CD4-positive, alpha-beta T cell (primary cell): Measurements from ENCODE around the gene FCER1A. TPM values are rescaled to one million over a fixed set of nuclear protein-coding genes. Genes with fewer than 3 reads are reported as not detected.

ENCODE experiments used
- ATAC-seq: fragments of 200-7000 bp; cut with Tn5 transposase; one replicate; pipeline ENCODE4 v1.10.0; 2022; ENCODE audit warnings: mild to moderate bottlenecking; ENCODE audit not compliant: poor library complexity
- CTCF ChIA-PET: fragments of 350-600 bp; sonication (Branson Sonifier 250); formaldehyde crosslinking; loops from one replicate; lab custom pipeline; 2021; ENCODE audit warnings: antibody characterized with exemption, inconsistent platforms; lab: Charles Lee
- POLR2A ChIA-PET: fragments of 350-600 bp; sonication (Branson Sonifier 250); formaldehyde crosslinking; loops from one replicate; lab custom pipeline; 2021; ENCODE audit warnings: antibody characterized with exemption, inconsistent platforms; lab: Charles Lee
- DNase-seq, 14 experiments: peaks; one replicate each; pipeline ENCODE4 v3.0.0-alpha.2; 2013 to 2020; ENCODE audit warnings: mixed read lengths in 2 of 14
- H3K27ac ChIP-seq, 2 donors: one replicate each; pipeline versions ENCODE4 v1.5.1 to v1.7.0; 2013; ENCODE audit warnings: low read length in 2 of 2, low read depth in 1 of 2, mild to moderate bottlenecking in 1 of 2
- H3K27me3 ChIP-seq, 2 experiments: 1 replicate in 1 of 2; 2 replicates in 1 of 2; pipeline versions ENCODE4 v1.6.1 to v1.7.0; 2013; ENCODE audit warnings: low read length in 2 of 2, control low read depth in 1 of 2, mild to moderate bottlenecking in 1 of 2, moderate library complexity in 1 of 2; ENCODE audit not compliant: insufficient read depth in 2 of 2, control insufficient read depth in 1 of 2
- H3K36me3 ChIP-seq: one replicate; pipeline ENCODE4 v1.6.1; 2013; ENCODE audit warnings: low read length, control low read depth; ENCODE audit not compliant: insufficient read depth
- H3K4me1 ChIP-seq: one replicate; pipeline ENCODE4 v1.6.1; 2013; ENCODE audit warnings: low read length, control low read depth; ENCODE audit not compliant: insufficient read depth
- H3K4me3 ChIP-seq: one replicate; pipeline ENCODE4 v1.5.1; 2013; ENCODE audit warnings: mild to moderate bottlenecking, low read length, moderate library complexity
- H3K9me3 ChIP-seq, 2 experiments: 1 replicate in 1 of 2; 2 replicates in 1 of 2; pipeline versions ENCODE4 v1.6.1 to v1.7.0; 2013; ENCODE audit warnings: low read length in 2 of 2, mild to moderate bottlenecking in 2 of 2, control low read depth in 1 of 2, moderate library complexity in 1 of 2; ENCODE audit not compliant: control insufficient read depth in 1 of 2, insufficient read depth in 1 of 2
- H3K27ac Mint-ChIP-seq: one replicate; pipeline ENCODE4 v1.8.0; 2020; ENCODE audit warnings: mixed read lengths
- H3K27me3 Mint-ChIP-seq: one replicate; pipeline ENCODE4 v1.8.0; 2021; ENCODE audit warnings: mixed read lengths
- H3K36me3 Mint-ChIP-seq: one replicate; pipeline ENCODE4 v1.8.0; 2021; ENCODE audit warnings: low read depth, mixed read lengths
- H3K4me1 Mint-ChIP-seq: one replicate; pipeline ENCODE4 v1.8.0; 2021; ENCODE audit warnings: low read depth, mixed read lengths
- H3K4me3 Mint-ChIP-seq: one replicate; pipeline ENCODE4 v1.8.0; 2020; ENCODE audit warnings: mild to moderate bottlenecking, mixed read lengths
- H3K9me3 Mint-ChIP-seq: one replicate; pipeline ENCODE4 v1.8.0; 2020; ENCODE audit warnings: mixed read lengths
- intact Hi-C, 2 experiments: fragments of 100-400 bp; cut with DNase I in 1 of 2; cut with micrococcal nuclease in 1 of 2; formaldehyde crosslinking; loops; one replicate each; pipeline versions ENCODE4 v1.15.1 to v1.9.0; 2023 to 2025; cut with DNase I, micrococcal nuclease
- total RNA-seq, 174 experiments: library from RNA in 2 of 174; stranded (reverse) in 2 of 174; gene quantifications; one replicate each; pipeline ENCODE4 v1.2.3 and lab custom pipeline; 2021 to 2026
- TF ChIP-seq, protein P1 (sequence below): fragments of 200-600 bp; IDR thresholded peaks from one replicate; pipeline ENCODE4 v1.8.0; 2022; ENCODE audit warnings: antibody characterized with exemption, mild to moderate bottlenecking

The FCER1A gene
- total RNA-seq, 2 experiments from 2014 or later = 0.45 to 0.60 TPM

DNA sequence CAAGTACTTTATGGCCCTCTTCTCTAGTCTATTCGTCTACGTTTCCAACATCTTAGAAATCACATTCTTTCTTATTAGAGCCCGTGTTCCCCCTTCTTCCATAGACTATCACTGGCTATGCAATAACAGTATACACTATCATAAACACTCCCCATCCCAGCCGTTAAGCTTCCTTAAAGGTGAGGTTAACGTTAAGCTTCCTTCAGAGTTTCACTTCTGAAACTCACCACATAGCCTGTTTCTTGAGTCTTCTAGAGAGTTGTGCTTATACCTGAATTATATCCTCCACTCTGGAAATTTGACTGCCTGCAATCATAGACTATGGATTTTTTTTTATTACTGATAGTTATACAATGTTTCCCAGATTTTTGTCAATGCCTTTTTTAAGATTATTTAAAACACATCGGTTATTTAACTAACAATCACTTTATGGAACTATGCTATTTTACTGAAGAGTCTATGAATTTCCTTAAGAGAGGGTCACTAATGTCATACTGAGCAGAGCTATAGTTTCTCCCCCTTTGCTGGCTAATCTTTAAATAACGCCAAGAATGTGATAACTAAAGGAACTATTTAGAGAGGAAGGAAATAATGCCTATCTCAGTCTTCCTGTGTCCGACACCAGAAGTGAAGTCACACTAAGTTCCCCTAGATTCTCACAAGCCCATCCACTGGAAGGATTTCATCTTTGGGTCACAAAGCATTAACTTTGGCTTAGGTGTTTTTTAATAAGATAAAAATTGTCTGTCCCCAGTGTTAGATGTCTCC is 16.8 kb downstream of the FCER1A start:
- DNase-seq (no peak), ATAC-seq (no peak)
- peaks cover 2 to 5% of the 10 kb centered on the region in 2 experiments for H3K27me3 ChIP-seq
- H3K4me3 ChIP-seq = no peak overlapping the region
- CTCF ChIA-PET = no interaction called here
- Mint-ChIP-seq H3K27me3 (peaks cover 15% of the 10 kb centered on the region), H3K4me1 (no peaks in the 10 kb centered on the region), H3K4me3 (no peak overlapping the region), H3K27ac (no peak overlapping the region), H3K36me3 (no peaks in the 10 kb centered on the region), H3K9me3 (peaks cover 5% of the 10 kb centered on the region)
- no peak overlapping the region for H3K27ac ChIP-seq
- H3K9me3 ChIP-seq = no peaks in the 10 kb centered on the region
- no peaks in the 10 kb centered on the region for H3K36me3 ChIP-seq
- intact Hi-C loops = no loop called here
- POLR2A ChIA-PET = no interaction called here
- no peaks in the 10 kb centered on the region for H3K4me1 ChIP-seq
- TF ChIP-seq, protein P1, sequence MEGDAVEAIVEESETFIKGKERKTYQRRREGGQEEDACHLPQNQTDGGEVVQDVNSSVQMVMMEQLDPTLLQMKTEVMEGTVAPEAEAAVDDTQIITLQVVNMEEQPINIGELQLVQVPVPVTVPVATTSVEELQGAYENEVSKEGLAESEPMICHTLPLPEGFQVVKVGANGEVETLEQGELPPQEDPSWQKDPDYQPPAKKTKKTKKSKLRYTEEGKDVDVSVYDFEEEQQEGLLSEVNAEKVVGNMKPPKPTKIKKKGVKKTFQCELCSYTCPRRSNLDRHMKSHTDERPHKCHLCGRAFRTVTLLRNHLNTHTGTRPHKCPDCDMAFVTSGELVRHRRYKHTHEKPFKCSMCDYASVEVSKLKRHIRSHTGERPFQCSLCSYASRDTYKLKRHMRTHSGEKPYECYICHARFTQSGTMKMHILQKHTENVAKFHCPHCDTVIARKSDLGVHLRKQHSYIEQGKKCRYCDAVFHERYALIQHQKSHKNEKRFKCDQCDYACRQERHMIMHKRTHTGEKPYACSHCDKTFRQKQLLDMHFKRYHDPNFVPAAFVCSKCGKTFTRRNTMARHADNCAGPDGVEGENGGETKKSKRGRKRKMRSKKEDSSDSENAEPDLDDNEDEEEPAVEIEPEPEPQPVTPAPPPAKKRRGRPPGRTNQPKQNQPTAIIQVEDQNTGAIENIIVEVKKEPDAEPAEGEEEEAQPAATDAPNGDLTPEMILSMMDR = no peak

DNA sequence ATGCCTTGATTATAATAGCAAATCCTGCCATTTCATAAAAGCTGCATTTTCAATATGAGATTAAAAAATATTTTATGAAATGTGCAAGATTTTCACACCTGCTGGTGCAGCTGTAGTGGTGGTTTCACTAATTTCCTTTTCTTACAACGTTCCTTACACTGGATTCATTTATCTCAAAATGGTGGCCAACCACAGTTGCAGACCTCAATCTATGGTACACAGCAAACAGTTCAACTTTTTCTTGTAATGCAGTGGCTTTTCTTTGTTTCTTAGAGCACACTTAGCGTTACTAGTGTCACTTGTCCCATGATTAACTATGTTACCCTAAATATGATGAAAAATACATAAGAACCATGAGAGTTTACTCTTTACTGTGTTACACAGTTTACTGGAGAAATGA is 32.7 kb downstream of the FCER1A start:
- H3K4me1 ChIP-seq = no peaks in the 10 kb centered on the region
- H3K36me3 ChIP-seq = no peaks in the 10 kb centered on the region
- H3K27me3 Mint-ChIP-seq = peaks cover 7% of the 10 kb centered on the region
- H3K4me3 ChIP-seq = no peak overlapping the region
- DNase-seq (no peak), ATAC-seq (no peak)
- H3K27me3 ChIP-seq = no peaks in the 10 kb centered on the region
- TF ChIP-seq, protein P1 = no peak
- no peak overlapping the region for H3K27ac Mint-ChIP-seq
- no peaks in the 10 kb centered on the region for H3K9me3 ChIP-seq
- ChIA-PET POLR2A (no interaction called here), CTCF (no interaction called here)
- no peak overlapping the region for H3K27ac ChIP-seq
- intact Hi-C loops = no loop called here
- peaks cover 4% of the 10 kb centered on the region for H3K9me3 Mint-ChIP-seq
- H3K36me3 Mint-ChIP-seq = no peaks in the 10 kb centered on the region
- no peak overlapping the region for H3K4me3 Mint-ChIP-seq
- H3K4me1 Mint-ChIP-seq = no peaks in the 10 kb centered on the region

DNA sequence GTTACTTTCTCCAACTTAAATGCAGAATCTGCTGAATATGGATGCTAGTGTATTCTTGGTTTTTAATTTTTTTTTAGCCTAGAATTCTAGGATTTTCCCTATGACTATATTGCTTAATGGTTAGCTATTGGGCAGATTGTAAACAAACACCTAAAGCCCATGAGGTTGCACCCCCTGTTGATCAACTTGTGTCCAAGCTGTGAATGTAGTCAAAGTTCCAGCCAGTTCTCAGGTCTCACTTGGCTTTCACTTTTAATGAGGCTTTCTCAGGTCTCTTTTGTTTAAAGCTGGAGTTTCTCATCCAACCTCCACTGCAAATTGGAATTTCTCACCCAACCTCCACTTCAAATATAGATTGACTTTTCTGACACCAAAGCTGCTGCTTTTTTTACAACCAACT is 35.9 kb downstream of the FCER1A start:
- Histone ChIP-seq H3K27ac (no peak overlapping the region), H3K4me3 (no peak overlapping the region), H3K27me3 (peaks cover 0 to 6% of the 10 kb centered on the region in 2 experiments), H3K9me3 (no peaks in the 10 kb centered on the region), H3K36me3 (no peaks in the 10 kb centered on the region), H3K4me1 (no peaks in the 10 kb centered on the region)
- Mint-ChIP-seq H3K4me3 (no peak overlapping the region), H3K36me3 (no peaks in the 10 kb centered on the region), H3K27me3 (peaks cover 12% of the 10 kb centered on the region), H3K4me1 (no peaks in the 10 kb centered on the region), H3K27ac (no peak overlapping the region), H3K9me3 (peaks cover 4% of the 10 kb centered on the region)
- ATAC-seq (no peak), DNase-seq (no peak)
- intact Hi-C loops = no loop called here
- ChIA-PET POLR2A (no interaction called here), CTCF (no interaction called here)
- TF ChIP-seq, protein P1 = no peak
